ENCODE results near the gene MUC2.

MUC2 gene

GRCh38 chr11:1091332-1092083 is 16.8 kb downstream of the MUC2 start:
- DNase-seq (ENCODE audit: low read depth in 1 of 2, low spot score in 1 of 2), result no peak
- no peak for TF ChIP-seq REST (IDR thresholded peaks at IDR 0.05; ENCODE audit: insufficient replicate concordance, low read depth)
- TF ChIP-seq POLR2AphosphoS5 (IDR thresholded peaks at IDR 0.05; ENCODE audit: low read depth), result no peak
- no peak for TF ChIP-seq GABPA (IDR thresholded peaks at IDR 0.05; ENCODE audit: low read depth)
- TF ChIP-seq, protein P1, sequence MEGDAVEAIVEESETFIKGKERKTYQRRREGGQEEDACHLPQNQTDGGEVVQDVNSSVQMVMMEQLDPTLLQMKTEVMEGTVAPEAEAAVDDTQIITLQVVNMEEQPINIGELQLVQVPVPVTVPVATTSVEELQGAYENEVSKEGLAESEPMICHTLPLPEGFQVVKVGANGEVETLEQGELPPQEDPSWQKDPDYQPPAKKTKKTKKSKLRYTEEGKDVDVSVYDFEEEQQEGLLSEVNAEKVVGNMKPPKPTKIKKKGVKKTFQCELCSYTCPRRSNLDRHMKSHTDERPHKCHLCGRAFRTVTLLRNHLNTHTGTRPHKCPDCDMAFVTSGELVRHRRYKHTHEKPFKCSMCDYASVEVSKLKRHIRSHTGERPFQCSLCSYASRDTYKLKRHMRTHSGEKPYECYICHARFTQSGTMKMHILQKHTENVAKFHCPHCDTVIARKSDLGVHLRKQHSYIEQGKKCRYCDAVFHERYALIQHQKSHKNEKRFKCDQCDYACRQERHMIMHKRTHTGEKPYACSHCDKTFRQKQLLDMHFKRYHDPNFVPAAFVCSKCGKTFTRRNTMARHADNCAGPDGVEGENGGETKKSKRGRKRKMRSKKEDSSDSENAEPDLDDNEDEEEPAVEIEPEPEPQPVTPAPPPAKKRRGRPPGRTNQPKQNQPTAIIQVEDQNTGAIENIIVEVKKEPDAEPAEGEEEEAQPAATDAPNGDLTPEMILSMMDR (IDR thresholded peaks at IDR 0.05; ENCODE audit: insufficient read depth, low read length), result no peak
- no peak for TF ChIP-seq SPI1 (IDR thresholded peaks at IDR 0.05; ENCODE audit: borderline replicate concordance, low read depth)
- H3K4me3 ChIP-seq (replicated peaks; ENCODE audit: insufficient read depth, low read length), result no peak overlapping the region

DNA sequence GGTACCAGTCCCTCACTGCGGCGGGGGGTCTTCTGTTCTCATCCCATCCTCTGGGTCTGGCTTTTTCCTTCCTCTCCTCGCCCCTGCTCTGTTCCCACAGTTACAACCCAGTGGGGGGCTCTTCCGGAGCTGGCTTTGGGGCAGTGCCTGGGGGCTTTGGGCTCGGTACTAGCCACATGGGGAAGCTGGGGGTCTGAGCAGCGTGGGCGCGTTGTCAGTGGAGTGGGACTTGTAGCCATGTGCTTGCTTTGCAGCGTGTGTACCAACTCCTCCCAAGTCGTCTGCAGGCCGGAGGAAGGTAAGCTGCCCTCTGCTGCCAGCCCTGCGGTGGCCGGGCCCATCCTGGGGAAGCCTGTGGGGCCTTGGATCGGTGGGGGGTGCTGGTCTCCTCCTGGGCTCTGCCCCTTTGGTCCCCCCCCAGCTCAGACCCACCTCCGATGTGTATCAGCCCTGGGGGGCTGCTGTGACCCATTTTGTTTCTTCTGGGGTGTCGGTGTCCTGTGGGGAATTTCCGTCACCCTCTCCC is 17.5 kb downstream of the MUC2 start:
- DNase-seq (ENCODE audit: low read depth in 1 of 2, low spot score in 1 of 2), result no peak
- TF ChIP-seq REST (IDR thresholded peaks at IDR 0.05; ENCODE audit: insufficient replicate concordance, low read depth), result no peak
- no peak for TF ChIP-seq GABPA (IDR thresholded peaks at IDR 0.05; ENCODE audit: low read depth)
- TF ChIP-seq, protein P1 (IDR thresholded peaks at IDR 0.05; ENCODE audit: insufficient read depth, low read length), result no peak
- no peak for TF ChIP-seq POLR2AphosphoS5 (IDR thresholded peaks at IDR 0.05; ENCODE audit: low read depth)
- TF ChIP-seq SPI1 (IDR thresholded peaks at IDR 0.05; ENCODE audit: borderline replicate concordance, low read depth), result no peak
- Histone ChIP-seq H3K27ac (replicated peaks) (no peak overlapping the region), H3K4me3 (replicated peaks; ENCODE audit: insufficient read depth, low read length) (no peak overlapping the region), H3K27me3 (ENCODE audit: insufficient read depth, poor library complexity, severe bottlenecking) (no peaks in the 10 kb centered on the region)

More at GRCh38 chr11:1091332-1092083, 16.8 kb downstream of the MUC2 start:
- Histone ChIP-seq H3K27me3 (ENCODE audit: insufficient read depth, poor library complexity, severe bottlenecking) (no peaks in the 10 kb centered on the region), H3K27ac (replicated peaks) (no peak overlapping the region)

DNA sequence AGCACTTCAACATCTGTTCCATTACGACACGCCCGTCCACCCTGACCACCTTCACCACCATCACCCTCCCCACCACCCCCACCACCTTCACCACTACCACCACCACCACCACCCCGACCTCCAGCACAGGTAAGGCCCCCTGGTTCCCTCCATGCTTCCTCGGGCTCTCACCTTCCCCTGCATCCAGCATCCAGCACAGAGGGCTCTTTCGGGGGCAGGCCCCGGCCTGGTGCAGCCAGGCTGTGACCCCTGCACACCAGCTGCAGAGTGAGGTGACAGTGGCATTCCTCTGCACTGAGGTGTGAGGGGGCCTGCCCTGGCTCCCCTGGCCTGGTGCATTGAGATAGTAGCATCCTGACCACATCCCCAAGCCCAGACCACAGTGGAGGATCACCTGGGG is 18.2 kb downstream of the MUC2 start:
- Histone ChIP-seq H3K4me3 (replicated peaks; ENCODE audit: insufficient read depth, low read length) (no peak overlapping the region), H3K27me3 (ENCODE audit: insufficient read depth, poor library complexity, severe bottlenecking) (no peaks in the 10 kb centered on the region), H3K27ac (replicated peaks) (no peak overlapping the region)
- DNase-seq (ENCODE audit: low read depth in 1 of 2, low spot score in 1 of 2), result no peak
- TF ChIP-seq, protein P1 (IDR thresholded peaks at IDR 0.05; ENCODE audit: insufficient read depth, low read length), result no peak
- TF ChIP-seq SPI1 (IDR thresholded peaks at IDR 0.05; ENCODE audit: borderline replicate concordance, low read depth) (no peak), POLR2AphosphoS5 (IDR thresholded peaks at IDR 0.05; ENCODE audit: low read depth) (no peak), REST (IDR thresholded peaks at IDR 0.05; ENCODE audit: insufficient replicate concordance, low read depth) (no peak), GABPA (IDR thresholded peaks at IDR 0.05; ENCODE audit: low read depth) (no peak)
